Suprapubic skin (tissue), 4 donors: ENCODE results near the gene CEACAM21.

Source experiments
- EP300 ChIP-seq: sonication (generic); formaldehyde crosslinking; IDR thresholded peaks from one replicate; pipeline ENCODE4 v1.6.1; 2017; ENCODE audit warnings: antibody characterized with exemption
- POLR2A ChIP-seq, 2 donors: fragments of 450-650 bp; IDR thresholded peaks; one replicate each; pipeline ENCODE4 v1.6.1; 2017; ENCODE audit warnings: antibody characterized with exemption in 2 of 2, mild to moderate bottlenecking in 2 of 2, moderate library complexity in 2 of 2
- POLR2AphosphoS5 ChIP-seq, 3 donors: sonication (generic); formaldehyde crosslinking; IDR thresholded peaks; one replicate each; pipeline ENCODE4 v1.6.1; 2017; ENCODE audit warnings: antibody characterized with exemption in 3 of 3
- TF ChIP-seq, protein P1 (sequence below), 2 donors: fragments of 200-600 bp in 1 of 2; fragments of 450-650 bp in 1 of 2; sonication (generic) in 1 of 2; IDR thresholded peaks; one replicate each; pipeline ENCODE4 v1.5.1; 2016 to 2019; ENCODE audit warnings: antibody characterized with exemption in 2 of 2, mild to moderate bottlenecking in 1 of 2, moderate library complexity in 1 of 2

DNA sequence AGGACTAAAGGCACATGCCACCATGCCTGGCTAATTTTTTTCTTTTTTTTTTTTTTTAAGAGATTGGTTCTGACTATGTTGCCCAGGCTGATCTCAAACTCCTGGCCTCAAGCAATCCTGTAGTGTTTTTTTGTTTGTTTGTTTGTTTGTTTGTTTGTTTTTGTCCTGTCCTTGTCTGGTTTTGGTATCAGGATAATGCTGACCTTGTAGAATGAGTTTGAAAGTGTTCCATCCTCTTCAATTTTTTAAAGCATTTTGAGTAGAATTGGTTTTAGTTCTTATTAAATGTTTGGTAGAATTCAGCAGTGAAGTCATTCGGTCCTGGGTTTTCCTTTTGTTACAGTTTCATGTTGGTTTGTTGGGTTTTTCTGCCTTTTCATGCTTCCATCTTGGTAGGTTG is 31.7 kb downstream of the CEACAM21 start:
- TF ChIP-seq, protein P1, sequence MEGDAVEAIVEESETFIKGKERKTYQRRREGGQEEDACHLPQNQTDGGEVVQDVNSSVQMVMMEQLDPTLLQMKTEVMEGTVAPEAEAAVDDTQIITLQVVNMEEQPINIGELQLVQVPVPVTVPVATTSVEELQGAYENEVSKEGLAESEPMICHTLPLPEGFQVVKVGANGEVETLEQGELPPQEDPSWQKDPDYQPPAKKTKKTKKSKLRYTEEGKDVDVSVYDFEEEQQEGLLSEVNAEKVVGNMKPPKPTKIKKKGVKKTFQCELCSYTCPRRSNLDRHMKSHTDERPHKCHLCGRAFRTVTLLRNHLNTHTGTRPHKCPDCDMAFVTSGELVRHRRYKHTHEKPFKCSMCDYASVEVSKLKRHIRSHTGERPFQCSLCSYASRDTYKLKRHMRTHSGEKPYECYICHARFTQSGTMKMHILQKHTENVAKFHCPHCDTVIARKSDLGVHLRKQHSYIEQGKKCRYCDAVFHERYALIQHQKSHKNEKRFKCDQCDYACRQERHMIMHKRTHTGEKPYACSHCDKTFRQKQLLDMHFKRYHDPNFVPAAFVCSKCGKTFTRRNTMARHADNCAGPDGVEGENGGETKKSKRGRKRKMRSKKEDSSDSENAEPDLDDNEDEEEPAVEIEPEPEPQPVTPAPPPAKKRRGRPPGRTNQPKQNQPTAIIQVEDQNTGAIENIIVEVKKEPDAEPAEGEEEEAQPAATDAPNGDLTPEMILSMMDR (IDR thresholded peaks at IDR 0.05): no peak
- TF ChIP-seq POLR2AphosphoS5 (IDR thresholded peaks at IDR 0.05) (no peak), POLR2A (IDR thresholded peaks at IDR 0.05) (no peak), EP300 (no peak)
